HG03378 (cell line): ENCODE results near the gene KHDRBS2.

ENCODE experiments used
- ATAC-seq: cut with Tn5 transposase; IDR thresholded peaks from one replicate; pipeline ENCODE4 v1.9.1; 2021; ENCODE audit warnings: mild to moderate bottlenecking, moderate library complexity; ENCODE audit not compliant: unreplicated experiment

KHDRBS2 gene

GRCh38 chr6:62285612-62286469 lies at the start of gene KHDRBS2:
KHDRBS2 (minus strand) TSS chr6:62286225.
- peak; percentile 100 for ATAC-seq

- no peak for ATAC-seq
Observed at GRCh38 chr6:62328607-62329006, 42.6 kb upstream of the KHDRBS2 start.

GRCh38 chr6:62324834-62325233 lies 38.8 kb upstream of the KHDRBS2 start:
- ATAC-seq = no peak

GRCh38 chr6:62323818-62324431 lies 37.9 kb upstream of the KHDRBS2 start:
- no peak for ATAC-seq

GRCh38 chr6:62298745-62299392 lies 12.8 kb upstream of the KHDRBS2 start:
- ATAC-seq = peak; percentile 95

GRCh38 chr6:62296541-62296940 lies 10.5 kb upstream of the KHDRBS2 start:
- ATAC-seq = no peak

GRCh38 chr6:62288974-62289373 lies 2.9 kb upstream of the KHDRBS2 start:
- ATAC-seq = no peak

GRCh38 chr6:62288562-62288961 lies 2.5 kb upstream of the KHDRBS2 start:
- no peak for ATAC-seq

GRCh38 chr6:62286470-62286843 lies 432 bp upstream of the KHDRBS2 start:
- ATAC-seq = no peak

- ATAC-seq = no peak
Observed at GRCh38 chr6:62284725-62285124, 1.3 kb downstream of the KHDRBS2 start.

GRCh38 chr6:62283796-62284411 lies 2.1 kb downstream of the KHDRBS2 start:
- ATAC-seq = no peak

- ATAC-seq = no peak
Observed at GRCh38 chr6:62283365-62283764, 2.7 kb downstream of the KHDRBS2 start.

GRCh38 chr6:62280099-62280498 lies 5.9 kb downstream of the KHDRBS2 start:
- ATAC-seq = no peak

GRCh38 chr6:62272114-62272513 lies 13.9 kb downstream of the KHDRBS2 start:
- ATAC-seq = no peak

GRCh38 chr6:62265906-62266525 lies 20.0 kb downstream of the KHDRBS2 start:
- no peak for ATAC-seq

- no peak for ATAC-seq
Observed at GRCh38 chr6:62262283-62262682, 23.7 kb downstream of the KHDRBS2 start.

GRCh38 chr6:62246087-62246486 lies 39.9 kb downstream of the KHDRBS2 start:
- ATAC-seq = no peak

GRCh38 chr6:62236784-62237183 lies 49.2 kb downstream of the KHDRBS2 start:
- no peak for ATAC-seq

- no peak for ATAC-seq
Observed at GRCh38 chr6:62229231-62229630, 56.8 kb downstream of the KHDRBS2 start.

GRCh38 chr6:62217866-62218265 lies 68.2 kb downstream of the KHDRBS2 start:
- ATAC-seq = no peak

- no peak for ATAC-seq
Observed at GRCh38 chr6:62202078-62202477, 83.9 kb downstream of the KHDRBS2 start.
